Mammary microvascular endothelial cell (primary cell): ENCODE results near the gene PLXNB3. TPM values are rescaled to one million over a fixed set of nuclear protein-coding genes. Genes with fewer than 3 reads are reported as not detected.

Experiments used
- total RNA-seq: library from RNA; depleted of rRNA; stranded (reverse); fragments of >200 nt; gene quantifications from 2 replicates; pipeline ENCODE4 v1.2.3, GENCODE V29; 2015

The PLXNB3 gene
- 3.5 and 10.6 TPM in 2 replicates for total RNA-seq

DNA sequence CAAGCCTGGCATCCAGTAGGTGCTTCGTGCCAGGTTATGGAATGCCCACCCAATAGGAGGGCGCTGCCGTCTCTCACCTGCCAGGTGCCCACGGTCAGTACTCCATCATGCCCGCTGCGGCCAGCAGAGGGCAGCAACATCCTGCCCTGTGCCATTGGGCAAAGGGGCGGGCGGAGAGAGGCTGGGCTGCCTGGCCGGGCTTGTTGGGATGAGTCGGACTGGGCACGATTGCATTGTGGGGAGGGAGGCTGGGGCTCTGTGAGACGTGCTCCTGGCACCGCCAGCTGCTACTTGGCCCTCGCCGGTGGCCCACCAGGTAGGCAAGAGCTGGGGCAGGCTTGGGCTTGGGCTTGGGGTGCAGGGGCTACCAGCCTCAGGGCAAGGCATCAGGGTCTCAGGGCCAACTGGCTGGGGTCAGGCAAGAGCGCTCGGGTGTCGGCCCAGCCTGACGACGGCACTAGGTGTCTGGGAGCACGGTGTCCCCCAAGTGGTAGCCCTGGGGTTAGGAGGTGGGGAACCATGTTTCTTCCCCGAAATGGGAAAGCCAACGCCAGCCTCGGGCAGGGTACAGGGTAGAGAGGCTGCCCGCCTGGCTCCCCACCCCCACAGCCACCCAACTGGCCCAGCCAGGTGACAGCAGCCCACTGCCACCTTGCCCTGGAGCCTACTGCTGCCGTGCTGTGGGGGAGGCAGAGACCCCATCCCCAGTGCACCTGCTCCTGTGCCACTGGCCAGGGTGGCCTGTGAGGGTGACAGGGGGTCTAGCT, at the start of gene PLXNB3:
Gene PLXNB3 (plus strand): TSS at position 261 of the 767 bp plus-strand sequence. CDS start 1,287 bp downstream, outside the sequence.

DNA sequence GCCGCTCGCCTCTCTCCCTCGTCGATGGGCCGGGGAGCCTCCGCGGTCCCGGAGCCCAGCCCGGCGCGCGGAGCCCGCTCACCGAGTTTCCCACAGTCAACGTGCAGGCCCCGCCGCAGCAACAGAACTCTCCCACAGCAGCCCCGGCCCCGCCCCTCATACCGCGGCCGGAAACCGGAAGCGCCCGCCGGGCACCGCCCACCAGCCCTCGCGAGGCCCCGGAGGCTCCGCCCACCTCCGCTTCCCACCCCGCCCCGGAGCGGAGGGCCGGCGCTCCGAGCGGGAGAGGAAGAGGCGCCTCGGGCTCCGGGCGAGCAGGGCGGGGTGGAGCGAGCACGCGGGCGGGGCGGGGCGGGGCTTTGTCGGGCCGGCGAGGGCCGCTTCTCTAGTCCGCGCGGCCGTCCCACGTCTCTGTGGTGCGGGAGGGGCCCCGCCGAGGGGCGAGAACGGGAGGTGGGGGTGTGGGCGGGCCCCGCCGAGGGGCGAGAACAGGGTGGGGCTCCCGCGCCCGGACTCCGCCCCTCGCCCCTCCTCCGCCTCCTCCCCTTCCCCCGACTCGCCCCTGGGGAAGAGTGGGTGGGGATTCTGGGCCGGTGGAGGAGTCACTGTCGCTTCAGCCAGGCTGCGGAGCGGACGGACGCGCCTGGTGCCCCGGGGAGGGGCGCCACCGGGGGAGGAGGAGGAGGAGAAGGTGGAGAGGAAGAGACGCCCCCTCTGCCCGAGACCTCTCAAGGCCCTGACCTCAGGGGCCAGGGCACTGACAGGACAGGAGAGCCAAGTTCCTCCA, 39.6 kb upstream of the PLXNB3 start, which contains the start of the genes ABCD1 and BCAP31:
Gene ABCD1 (plus strand): TSS at position 605 of the 787 bp plus-strand sequence. CDS start 411 bp downstream, outside the sequence.
Gene BCAP31 (minus strand): TSS at position 136 of the 787 bp plus-strand sequence. CDS start 1,143 bp downstream, outside the sequence.

DNA sequence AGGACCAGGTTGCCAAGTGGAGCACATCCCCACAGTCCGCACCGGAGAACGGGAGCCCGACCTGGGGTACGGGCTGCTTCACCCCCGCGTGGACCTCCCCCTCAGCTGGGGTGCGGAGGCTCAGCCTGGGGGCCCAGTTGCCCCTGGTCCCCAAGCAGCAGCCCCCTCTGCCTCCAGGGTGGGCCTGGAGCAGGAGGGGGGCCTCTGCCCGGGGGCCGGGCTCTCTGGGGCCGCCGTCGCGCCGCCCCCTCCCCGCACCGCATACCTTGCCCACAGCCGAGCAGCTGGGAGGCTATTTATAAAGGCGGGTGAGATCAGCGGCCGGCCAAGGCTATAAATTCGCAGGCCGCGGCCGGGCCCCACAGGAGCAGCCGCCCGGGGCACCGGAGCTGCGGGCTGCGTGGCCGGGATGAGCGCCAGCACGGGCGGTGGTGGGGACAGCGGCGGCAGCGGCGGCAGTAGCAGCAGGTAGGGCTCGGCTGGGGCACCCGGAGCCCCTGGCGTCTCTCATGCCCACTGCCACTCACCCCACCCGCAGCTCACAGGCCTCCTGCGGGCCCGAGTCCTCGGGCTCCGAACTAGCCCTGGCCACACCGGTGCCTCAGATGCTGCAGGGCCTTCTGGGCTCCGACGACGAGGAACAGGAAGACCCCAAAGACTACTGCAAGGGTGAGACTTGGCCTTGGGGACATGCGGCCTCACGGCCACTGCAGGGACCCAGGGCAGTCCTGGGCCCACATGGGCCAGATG, 16.8 kb downstream of the PLXNB3 start, which contains the start of gene SRPK3:
Gene SRPK3 (plus strand): TSS at position 364 of the 750 bp plus-strand sequence. CDS start 46 bp downstream, at position 410.

DNA sequence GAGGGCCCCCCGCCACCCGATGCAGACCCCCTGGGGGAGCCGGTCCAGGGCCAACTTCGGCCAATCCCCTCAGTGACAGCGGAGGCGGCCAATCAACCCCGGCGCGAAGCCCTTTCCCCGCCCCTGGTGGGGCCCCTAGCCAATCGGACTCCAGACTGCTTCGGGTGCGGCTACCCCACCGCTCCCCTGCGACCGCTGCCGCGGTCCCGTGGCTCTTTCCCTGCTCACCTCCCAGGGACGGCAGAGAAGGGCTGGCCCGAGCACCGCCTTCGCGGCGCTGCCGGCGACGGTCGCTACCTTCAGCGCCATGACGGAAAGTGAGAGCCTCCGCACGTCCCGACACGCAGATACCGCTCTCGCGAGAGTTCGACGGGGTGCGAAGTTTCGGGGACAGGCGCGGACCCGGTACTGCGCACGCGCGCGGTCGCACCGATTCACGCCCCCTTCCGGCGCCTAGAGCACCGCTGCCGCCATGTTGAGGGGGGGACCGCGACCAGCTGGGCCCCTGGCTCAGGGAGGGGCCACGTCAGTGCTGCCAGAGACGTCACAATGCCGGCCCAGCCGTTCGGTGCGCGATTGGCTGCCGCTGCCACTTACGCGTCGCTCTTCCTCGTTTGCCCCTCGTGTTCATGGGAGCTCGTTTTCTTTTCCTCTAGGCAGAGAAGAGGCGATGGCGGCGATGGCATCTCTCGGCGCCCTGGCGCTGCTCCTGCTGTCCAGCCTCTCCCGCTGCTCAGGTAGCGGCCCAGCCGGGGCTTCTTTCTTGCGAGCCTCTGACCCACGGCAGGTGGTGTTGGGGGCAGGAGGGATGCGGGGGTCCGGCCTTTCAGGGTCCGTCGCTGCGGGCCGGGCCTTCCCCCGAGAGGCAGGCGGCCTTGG, 30.2 kb downstream of the PLXNB3 start, which contains the start of the genes IDH3G and SSR4:
Gene IDH3G (minus strand): TSS at position 358 of the 879 bp plus-strand sequence. CDS start 49 bp downstream, at position 309.
Gene SSR4 (plus strand): TSS at position 651 of the 879 bp plus-strand sequence. CDS start 20 bp downstream, at position 671.

Other genes with a start within 250 kb of the PLXNB3 start
- gene ATP2B3, start 246.6 kb upstream of the PLXNB3 start, total RNA-seq: not detected in 2 replicates
- 46.2 and 47.6 TPM in 2 replicates for gene CCNQ, start 165.1 kb upstream of the PLXNB3 start, total RNA-seq
- not detected in 2 replicates for gene DUSP9, start 117.0 kb upstream of the PLXNB3 start, total RNA-seq
- not detected in 2 replicates for gene PNCK, start 90.4 kb upstream of the PLXNB3 start, total RNA-seq
- gene SLC6A8, start 76.3 kb upstream of the PLXNB3 start, total RNA-seq: 1.4 and 2.0 TPM in 2 replicates
- 218 and 225 TPM in 2 replicates for gene BCAP31, start 39.9 kb upstream of the PLXNB3 start, total RNA-seq
- 12.3 and 14.3 TPM in 2 replicates for gene ABCD1, start 39.4 kb upstream of the PLXNB3 start, total RNA-seq
- under 0.01 TPM in 1 of 2 replicates, not detected in the other for gene SRPK3, start 16.8 kb downstream of the PLXNB3 start, total RNA-seq
- gene IDH3G, start 30.1 kb downstream of the PLXNB3 start, total RNA-seq: 50.8 and 71.7 TPM in 2 replicates
- gene SSR4, start 30.4 kb downstream of the PLXNB3 start, total RNA-seq: 216 and 289 TPM in 2 replicates
- gene PDZD4, start 66.3 kb downstream of the PLXNB3 start, total RNA-seq: not detected in 2 replicates
- gene L1CAM, start 121.9 kb downstream of the PLXNB3 start, total RNA-seq: 0.05 TPM in 1 of 2 replicates, not detected in the other
- gene AVPR2, start 140.4 kb downstream of the PLXNB3 start, total RNA-seq: 0.47 TPM in 1 of 2 replicates, not detected in the other
- gene ARHGAP4, start 162.0 kb downstream of the PLXNB3 start, total RNA-seq: 2.3 and 5.2 TPM in 2 replicates
- gene NAA10, start 170.8 kb downstream of the PLXNB3 start, total RNA-seq: 166 and 169 TPM in 2 replicates
- 5.6 and 7.6 TPM in 2 replicates for gene RENBP, start 180.4 kb downstream of the PLXNB3 start, total RNA-seq
- gene HCFC1, start 207.6 kb downstream of the PLXNB3 start, total RNA-seq: 58.3 and 60.4 TPM in 2 replicates
- 7.5 and 7.8 TPM in 2 replicates for gene TMEM187, start 208.5 kb downstream of the PLXNB3 start, total RNA-seq